Measurements from ENCODE around the gene NKAIN2. TPM values are rescaled to one million over a fixed set of nuclear protein-coding genes. Genes with fewer than 3 reads are reported as not detected.

NKAIN2 gene
- polyA plus RNA-seq, 1 donor (not counting 4 experiments of a cell fraction or from before 2014, with no cell fraction given): 0.13 TPM

DNA sequence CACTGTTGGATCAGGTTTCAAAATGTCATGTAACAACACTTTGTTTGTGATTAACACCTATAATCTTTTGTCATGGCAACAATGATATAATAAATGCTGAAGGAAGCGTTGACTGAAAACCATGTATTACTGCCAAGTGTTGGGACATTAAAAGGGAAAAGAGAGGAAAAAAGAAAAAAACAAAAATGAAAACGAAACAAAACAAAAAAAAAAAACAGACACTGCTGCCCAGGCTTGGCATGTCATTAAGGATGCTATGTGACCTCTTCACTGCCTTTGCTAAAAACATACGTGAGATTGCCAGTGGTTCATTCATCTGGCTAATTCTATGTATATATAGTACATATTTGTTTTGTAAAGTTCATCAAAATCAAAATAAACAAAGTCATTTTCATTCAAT, 641.9 kb downstream of the NKAIN2 start:
- no peaks in the 10 kb centered on the region for H3K36me3 ChIP-seq (ENCODE audit: control insufficient read depth in 2 of 2, extremely low read depth in 1 of 2, insufficient read depth in 2 of 2, low read length in 2 of 2)
- no peaks in the 10 kb centered on the region for H3K9me3 ChIP-seq (ENCODE audit: control insufficient read depth, low read depth, low read length)
- no peak for TF ChIP-seq EZH2 (IDR thresholded peaks at IDR 0.05; ENCODE audit: low read length)
- TF ChIP-seq, protein P1, sequence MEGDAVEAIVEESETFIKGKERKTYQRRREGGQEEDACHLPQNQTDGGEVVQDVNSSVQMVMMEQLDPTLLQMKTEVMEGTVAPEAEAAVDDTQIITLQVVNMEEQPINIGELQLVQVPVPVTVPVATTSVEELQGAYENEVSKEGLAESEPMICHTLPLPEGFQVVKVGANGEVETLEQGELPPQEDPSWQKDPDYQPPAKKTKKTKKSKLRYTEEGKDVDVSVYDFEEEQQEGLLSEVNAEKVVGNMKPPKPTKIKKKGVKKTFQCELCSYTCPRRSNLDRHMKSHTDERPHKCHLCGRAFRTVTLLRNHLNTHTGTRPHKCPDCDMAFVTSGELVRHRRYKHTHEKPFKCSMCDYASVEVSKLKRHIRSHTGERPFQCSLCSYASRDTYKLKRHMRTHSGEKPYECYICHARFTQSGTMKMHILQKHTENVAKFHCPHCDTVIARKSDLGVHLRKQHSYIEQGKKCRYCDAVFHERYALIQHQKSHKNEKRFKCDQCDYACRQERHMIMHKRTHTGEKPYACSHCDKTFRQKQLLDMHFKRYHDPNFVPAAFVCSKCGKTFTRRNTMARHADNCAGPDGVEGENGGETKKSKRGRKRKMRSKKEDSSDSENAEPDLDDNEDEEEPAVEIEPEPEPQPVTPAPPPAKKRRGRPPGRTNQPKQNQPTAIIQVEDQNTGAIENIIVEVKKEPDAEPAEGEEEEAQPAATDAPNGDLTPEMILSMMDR (optimal IDR thresholded peaks at IDR 0.05 in 1 of 3, IDR thresholded peaks at IDR 0.05 in 1 of 3, conservative IDR thresholded peaks at IDR 0.05 in 1 of 3; ENCODE audit: extremely low read depth in 1 of 3, insufficient read depth in 2 of 3, low read length in 3 of 3): no peak
- no peak overlapping the region for H3K4me2 ChIP-seq (ENCODE audit: control insufficient read depth, extremely low read depth, insufficient read depth, low read depth, low read length)
- no peaks in the 10 kb centered on the region for H3K27me3 ChIP-seq (ENCODE audit: control insufficient read depth, extremely low read depth, insufficient read depth, low read length)
- no peak overlapping the region for H3K9ac ChIP-seq (ENCODE audit: control insufficient read depth, extremely low read depth, insufficient read depth, low read length)
- no peak overlapping the region for H3K27ac ChIP-seq (ENCODE audit: control insufficient read depth, insufficient read depth, low read length)
- no peaks in the 10 kb centered on the region for H3K4me1 ChIP-seq (ENCODE audit: control insufficient read depth, extremely low read depth, insufficient read depth, low read length)
- H3K79me2 ChIP-seq (ENCODE audit: control insufficient read depth, insufficient read depth, low read length): no peaks in the 10 kb centered on the region
- FAIRE-seq (no peak), DNase-seq (ENCODE audit: low read depth, low spot score) (no peak)
- no peak overlapping the region for H3K4me3 ChIP-seq (ENCODE audit: control insufficient read depth in 2 of 3, extremely low read depth in 1 of 3, insufficient read depth in 2 of 3, low read depth in 1 of 3, low read length in 3 of 3)
- no peak overlapping the region for H2AFZ ChIP-seq (ENCODE audit: control insufficient read depth, low read length)
- dilution Hi-C loops (cut with MboI; ENCODE audit: extremely low pct_ligation_motif_present, low sequenced_read_pairs): no loop called here
- no peaks in the 10 kb centered on the region for H4K20me1 ChIP-seq (ENCODE audit: control insufficient read depth, extremely low read depth, insufficient read depth, low read length)
- H3K9me1 ChIP-seq (ENCODE audit: control insufficient read depth, extremely low read depth, insufficient read depth, low read length): no peaks in the 10 kb centered on the region

DNA sequence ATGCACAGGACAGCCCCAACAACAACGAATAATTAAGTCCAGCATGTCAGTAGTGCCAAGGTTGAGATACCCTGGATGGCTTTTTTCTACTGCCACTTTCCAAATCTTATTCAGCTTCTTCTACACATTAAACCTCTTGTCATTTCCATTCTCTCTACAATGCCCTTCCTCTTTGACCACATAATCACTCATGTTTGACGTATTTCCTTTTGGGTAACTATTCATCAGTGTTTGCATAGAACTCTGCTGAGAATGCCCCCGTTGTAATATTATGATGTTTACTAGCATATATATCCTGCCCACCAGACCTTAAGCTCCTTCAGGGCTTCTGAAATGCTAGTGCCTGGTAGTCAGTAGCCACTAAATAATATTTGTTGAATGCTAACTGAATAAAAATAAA, 643.3 kb downstream of the NKAIN2 start:
- Histone ChIP-seq H3K4me1 (ENCODE audit: control insufficient read depth, extremely low read depth, insufficient read depth, low read length) (no peaks in the 10 kb centered on the region), H2AFZ (ENCODE audit: control insufficient read depth, low read length) (no peak overlapping the region), H3K27me3 (ENCODE audit: control insufficient read depth, extremely low read depth, insufficient read depth, low read length) (no peaks in the 10 kb centered on the region), H3K27ac (ENCODE audit: control insufficient read depth, insufficient read depth, low read length) (no peak overlapping the region), H3K9me1 (ENCODE audit: control insufficient read depth, extremely low read depth, insufficient read depth, low read length) (no peaks in the 10 kb centered on the region), H3K9me3 (ENCODE audit: control insufficient read depth, low read depth, low read length) (no peaks in the 10 kb centered on the region), H3K4me2 (ENCODE audit: control insufficient read depth, extremely low read depth, insufficient read depth, low read depth, low read length) (no peak overlapping the region), H3K9ac (ENCODE audit: control insufficient read depth, extremely low read depth, insufficient read depth, low read length) (no peak overlapping the region), H3K79me2 (ENCODE audit: control insufficient read depth, insufficient read depth, low read length) (no peaks in the 10 kb centered on the region), H4K20me1 (ENCODE audit: control insufficient read depth, extremely low read depth, insufficient read depth, low read length) (no peaks in the 10 kb centered on the region), H3K4me3 (ENCODE audit: control insufficient read depth in 2 of 3, extremely low read depth in 1 of 3, insufficient read depth in 2 of 3, low read depth in 1 of 3, low read length in 3 of 3) (no peak overlapping the region), H3K36me3 (ENCODE audit: control insufficient read depth in 2 of 2, extremely low read depth in 1 of 2, insufficient read depth in 2 of 2, low read length in 2 of 2) (no peaks in the 10 kb centered on the region)
- TF ChIP-seq, protein P1 (optimal IDR thresholded peaks at IDR 0.05 in 1 of 3, IDR thresholded peaks at IDR 0.05 in 1 of 3, conservative IDR thresholded peaks at IDR 0.05 in 1 of 3; ENCODE audit: extremely low read depth in 1 of 3, insufficient read depth in 2 of 3, low read length in 3 of 3): no peak
- TF ChIP-seq EZH2 (IDR thresholded peaks at IDR 0.05; ENCODE audit: low read length): no peak
- dilution Hi-C loops (cut with MboI; ENCODE audit: extremely low pct_ligation_motif_present, low sequenced_read_pairs): no loop called here
- FAIRE-seq (no peak), DNase-seq (ENCODE audit: low read depth, low spot score) (no peak)
